Effector CD8-positive, alpha-beta T cell (primary cell): ENCODE measurements around the gene CIRBP.
"Not testable (repeated sequence)": the region's sequence is repeated elsewhere in the genome, so short reads cannot be mapped to it uniquely, and the experiment has no call there.

Experiments used
- DNase-seq: peaks from one replicate; lab custom pipeline; 2025; lab: John Stamatoyannopoulos, UW

The CIRBP gene

DNA sequence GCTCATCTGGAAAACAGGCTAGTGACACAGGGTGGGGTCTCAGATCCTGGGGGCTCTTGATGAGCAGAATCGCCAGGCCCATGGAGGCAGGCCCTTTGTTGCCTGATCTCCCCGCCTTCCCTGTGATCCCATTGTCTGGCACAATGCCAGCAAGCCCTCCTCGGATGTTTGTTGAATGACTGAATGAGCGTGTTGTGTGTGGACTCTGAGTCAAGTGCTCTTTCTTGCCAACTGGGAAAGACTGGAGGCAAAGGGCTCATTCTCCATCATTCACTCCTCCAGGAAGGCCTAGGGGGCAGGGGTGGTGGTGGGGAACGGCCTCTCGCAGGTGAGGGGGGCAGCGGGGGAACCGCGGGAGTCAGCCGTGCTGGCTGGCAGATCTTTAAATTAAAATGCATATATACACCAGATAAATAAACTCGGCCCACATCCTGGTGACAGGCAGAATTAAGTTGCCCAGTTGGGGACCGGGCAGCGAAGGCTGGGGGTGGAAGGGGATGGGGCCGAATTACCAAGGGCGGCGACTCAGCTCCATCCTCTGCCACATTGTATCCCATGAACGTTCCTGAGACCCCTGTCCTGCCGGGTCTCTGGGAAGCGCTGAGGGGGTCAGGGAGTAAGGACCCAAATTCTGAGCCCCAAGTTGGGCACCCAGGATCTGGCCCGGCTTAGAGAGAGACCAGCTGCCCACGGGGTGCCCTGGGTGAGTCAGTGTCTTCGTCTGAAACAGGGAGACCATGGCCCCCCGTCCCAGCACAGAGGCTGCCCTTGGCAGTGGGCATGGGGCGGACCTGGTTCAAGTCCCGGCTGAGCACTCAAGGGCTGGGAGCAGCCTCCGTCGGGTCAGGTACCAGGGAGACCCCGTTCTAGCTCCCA lies 41.1 kb downstream of the CIRBP start:
- no peak for DNase-seq

DNA sequence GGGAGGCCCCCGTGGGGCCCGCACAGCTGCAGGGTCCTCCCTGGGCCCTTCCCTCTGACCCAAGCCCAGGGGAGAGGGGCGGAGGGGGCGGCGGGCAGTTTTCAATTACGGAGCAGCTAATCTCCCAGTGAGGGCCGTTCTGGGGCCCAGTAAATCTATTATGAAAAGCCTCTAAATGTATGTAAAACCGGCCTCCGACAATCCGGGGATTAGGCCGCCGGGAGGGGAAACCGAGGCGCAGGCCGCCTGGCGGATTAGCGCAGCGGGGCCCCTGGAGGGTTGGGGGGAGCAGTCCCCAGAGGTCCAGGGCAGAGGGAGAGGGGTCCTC lies 41.7 kb downstream of the CIRBP start:
- DNase-seq: no peak

DNA sequence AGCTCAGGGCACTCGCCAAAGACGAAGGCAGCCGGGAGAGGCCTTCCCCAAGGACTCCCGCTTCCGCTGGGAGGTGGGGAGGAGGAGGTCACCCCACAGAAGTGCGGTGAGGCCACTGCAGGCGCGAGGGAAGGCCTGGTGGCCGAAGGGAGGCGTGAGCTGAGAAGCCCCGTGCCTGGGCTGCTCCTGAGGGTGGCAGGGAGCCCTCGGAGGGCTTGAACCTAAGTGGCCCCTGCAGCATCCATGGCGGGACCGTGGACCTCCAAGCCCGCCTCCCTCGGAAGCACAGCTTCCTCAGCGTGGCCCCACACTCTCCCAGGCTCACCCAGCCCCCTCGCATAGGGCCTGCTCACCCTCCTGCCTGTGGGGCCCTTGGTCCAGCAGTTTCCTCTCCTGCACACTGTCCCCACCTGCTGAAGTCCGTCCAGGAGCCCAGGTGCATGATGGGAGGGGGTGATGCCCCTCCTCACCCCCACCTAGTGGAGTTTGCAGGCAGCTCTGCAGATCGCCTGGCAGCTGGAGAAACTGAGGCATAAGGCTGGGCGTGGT lies 42.5 kb downstream of the CIRBP start:
- no peak for DNase-seq

DNA sequence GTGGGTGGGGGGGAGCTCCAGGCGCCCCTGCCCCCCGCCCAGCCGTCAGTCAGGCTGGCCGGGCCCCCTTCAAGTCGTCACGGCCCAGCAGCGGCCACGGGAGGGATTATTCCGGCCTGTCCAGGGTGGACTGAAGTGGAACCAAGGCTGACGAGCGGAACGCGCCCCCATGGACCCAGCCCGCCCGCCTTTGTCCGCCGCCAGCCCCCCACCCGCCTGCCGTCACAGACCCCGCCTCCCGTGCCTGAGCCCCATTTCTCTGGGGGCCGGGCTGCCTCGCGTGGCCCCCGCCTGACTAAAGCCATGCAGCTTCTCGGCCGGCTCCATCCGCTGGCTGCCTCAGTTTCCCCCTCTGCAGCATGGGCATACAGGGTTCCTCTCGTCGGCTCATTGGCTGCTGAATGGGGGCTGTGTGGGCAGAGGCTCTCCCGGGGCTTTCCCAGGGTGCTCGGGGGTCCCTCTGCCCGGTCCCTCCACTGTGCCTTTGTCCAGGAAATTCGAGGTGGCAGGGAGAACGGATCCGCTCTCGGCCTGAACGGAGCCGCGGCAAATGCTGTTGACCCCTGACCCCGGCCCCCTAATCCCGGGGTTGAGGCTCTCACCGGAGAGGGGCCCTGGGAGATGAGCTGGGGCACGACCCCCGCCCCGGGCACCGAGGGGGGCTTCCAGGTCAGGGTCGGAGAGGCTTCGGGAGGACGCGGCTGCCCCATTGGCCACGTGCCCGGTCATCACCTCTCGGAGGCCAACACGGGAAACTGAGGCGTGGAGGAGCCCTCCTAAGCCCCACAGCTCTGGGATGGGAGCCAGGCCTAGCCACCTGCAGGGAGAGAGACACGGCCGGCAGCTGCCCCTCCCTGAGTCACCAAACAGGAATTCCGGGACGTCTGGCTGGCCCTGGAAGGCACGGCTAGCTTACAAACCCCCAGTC lies 43.9 kb downstream of the CIRBP start:
- DNase-seq: no peak

DNA sequence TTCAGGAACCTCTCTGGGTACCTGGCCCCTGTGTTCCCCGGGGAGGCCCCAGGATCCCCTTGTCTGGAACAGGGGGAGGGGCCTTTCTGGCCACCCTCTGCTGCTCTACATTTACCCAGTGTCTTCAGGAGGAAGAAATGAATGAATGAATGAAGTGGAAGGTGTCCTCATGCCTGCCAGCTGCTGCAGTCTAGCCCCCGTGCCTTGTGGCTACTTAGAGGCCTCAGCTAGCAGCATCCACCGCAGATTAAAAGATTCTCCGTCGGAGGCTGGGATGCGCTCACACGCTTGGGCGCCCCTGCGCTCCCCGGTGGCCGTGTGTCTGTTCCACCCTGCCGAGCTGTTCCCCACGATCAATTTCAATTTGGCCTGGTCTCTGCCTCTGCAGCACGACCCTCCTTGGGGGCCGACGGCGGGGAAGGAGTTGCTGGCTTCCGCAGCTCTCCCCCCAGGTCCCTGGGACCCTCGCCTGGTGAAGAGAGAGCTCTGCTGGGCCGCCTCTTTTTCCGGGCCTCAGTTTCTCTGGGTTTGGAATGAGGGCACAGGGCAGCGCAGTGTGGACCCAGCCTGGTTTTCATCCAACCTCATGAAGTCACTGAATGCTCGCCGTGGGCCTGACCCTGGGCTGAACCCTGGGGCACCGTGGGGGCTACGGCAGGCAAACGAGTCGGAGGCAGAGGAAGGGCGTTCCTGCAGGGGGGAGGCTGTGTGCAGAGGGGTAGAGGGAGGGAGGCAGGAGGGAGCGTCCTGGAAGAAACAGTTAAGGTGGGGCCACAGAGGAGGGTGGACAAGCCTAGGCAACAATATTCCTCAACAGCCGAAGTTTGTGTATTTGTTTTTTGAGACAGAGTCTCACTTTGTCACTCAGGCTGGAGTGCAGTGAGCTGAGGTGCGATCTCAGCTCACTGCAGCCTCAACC lies 44.8 kb downstream of the CIRBP start:
- DNase-seq: no peak

DNA sequence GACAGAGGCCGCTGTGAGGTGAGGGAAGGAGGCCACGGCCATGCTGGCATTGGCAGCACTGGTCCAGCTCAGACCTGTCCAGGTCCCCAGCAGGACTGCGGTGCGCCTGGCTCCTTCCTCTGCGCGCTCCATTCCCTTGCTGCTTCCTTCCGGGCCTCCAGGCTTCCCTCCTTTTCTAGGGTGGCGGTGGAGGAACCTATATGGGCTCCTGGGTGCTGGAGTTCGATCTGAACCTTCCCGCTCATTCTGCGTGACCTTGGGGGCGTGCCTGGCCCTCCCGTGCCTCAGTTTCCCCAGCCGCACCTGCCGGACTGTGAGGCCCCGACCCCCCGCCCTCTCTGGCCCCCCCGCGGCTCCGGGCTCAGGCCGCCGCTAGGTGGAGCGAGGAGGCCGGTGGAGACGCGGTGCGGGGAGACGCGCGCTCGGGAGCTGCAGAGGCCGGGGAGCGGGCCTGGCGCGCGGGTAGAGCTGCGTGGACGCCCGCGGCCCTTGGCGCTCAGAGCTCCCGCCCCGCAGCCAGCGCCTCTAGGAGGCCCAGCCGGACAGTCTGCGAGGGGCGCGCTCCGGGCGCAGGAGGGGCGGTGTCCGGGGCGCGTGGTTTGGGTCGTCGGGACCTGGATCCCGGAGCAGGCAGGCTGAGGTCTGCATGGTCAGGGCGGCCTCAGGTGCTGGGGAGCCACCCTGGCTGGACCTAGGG lies 46.5 kb downstream of the CIRBP start:
- DNase-seq: no peak

DNA sequence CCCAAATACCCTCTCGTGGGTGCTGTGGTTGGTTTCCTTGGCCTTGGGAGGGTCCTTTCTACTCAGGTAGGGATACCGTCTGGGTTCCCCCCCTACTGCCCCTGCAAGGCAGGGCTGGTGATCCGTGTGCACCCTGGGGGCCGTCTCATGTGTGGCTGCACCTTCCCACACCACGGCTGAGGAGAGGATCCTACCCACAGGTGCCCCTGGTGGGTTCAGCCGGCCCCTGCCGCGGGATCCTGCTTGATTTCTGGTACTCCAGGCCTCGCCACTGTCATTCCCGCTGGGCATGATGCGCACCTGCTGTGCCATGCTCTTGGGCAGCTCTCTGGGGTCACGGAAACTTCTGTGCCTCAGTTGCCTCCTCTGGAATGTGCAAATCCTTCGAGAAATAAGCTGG lies 47.3 kb downstream of the CIRBP start:
- DNase-seq: no peak

DNA sequence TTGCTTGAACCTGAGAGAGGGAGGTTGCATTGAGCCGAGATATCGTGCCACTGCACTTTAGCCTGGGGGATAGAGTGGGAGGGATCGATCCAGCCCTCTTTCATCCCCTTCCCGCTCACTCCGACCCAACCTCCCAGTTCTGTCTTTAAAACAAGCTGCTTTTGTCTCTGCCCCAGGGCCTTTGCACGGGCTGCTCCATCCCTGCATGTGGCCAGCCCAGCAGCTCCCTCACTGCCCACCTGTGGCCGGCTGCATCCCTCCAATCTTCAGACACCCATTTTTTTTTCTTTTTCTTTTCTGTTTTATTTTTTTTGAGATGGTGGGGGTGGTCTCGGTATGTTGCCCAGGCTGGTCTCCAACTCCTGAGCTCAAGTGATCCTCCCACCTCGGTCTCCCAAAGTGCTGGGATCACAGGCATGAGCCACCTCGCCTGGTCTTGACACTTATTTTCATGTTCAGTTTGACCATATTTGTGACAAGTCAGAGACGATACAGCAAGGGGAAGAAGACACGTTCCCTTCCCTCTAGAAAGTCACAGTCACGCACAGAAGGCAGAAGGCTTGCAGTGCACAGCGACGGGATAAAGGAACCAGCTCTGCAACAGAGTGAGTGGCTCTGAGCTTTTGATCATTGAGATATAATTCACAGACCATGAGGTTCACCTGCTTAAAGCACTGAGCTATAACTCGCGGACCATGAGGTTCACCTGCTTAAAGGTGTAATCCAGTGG lies 48.3 kb downstream of the CIRBP start:
- DNase-seq: no peak

DNA sequence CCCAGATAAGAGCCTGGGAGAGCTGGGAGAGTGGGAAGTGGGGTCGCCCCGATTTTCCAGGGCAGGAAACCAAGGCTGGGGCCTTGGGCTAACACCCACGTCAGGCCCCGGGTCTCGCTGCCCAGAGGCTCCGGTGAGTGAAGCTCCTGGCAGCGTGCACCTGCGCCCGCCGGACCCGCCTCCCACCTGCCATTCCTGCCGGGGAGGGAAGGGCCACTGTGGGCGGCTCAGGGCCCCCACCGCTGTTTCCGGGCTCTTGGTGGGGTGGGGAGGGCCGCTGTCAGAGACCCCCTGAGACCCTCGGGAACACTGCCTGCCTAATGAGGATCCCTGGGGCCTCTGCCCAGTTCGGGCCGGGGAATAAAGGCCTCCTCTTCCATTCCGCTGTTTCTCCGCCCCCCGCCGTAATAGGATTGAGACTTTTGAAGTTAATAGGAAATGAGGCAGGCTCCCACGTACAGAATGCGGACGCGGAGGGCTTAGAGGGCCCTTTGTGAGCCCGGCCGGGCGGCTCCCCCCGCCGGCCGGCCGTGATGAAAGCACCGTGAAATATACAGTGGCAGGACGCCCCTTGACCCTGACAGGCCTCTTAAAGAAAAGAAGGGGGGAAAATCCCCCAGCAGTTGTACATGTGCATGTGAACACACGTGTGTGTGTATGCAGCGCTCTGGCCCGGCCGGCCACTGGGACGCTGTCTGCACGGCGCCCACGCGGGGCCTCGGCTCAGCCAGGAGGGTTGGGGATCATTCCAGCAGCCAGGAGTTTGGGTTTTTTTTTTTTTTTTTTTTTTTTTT lies 49.7 kb downstream of the CIRBP start:
- no peak for DNase-seq

DNA sequence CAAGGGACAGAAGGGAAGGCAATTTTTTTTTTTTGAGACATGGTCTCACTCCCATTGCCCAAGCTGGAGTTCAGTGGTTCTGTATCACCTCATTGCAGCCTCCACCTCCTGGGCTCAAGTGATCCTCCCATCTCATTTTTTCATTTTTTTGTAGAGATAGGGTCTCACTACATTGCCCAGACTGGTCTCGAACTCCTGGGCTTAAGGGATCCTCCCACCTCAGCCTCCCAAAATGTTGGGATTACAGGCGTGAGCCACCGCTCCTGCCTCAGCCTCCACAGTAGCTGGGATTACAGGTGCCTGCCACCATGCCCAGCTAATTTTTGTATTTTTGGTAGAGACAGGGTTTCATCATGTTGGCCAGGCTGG lies 51.1 kb downstream of the CIRBP start:
- DNase-seq: not testable (repeated sequence)

DNA sequence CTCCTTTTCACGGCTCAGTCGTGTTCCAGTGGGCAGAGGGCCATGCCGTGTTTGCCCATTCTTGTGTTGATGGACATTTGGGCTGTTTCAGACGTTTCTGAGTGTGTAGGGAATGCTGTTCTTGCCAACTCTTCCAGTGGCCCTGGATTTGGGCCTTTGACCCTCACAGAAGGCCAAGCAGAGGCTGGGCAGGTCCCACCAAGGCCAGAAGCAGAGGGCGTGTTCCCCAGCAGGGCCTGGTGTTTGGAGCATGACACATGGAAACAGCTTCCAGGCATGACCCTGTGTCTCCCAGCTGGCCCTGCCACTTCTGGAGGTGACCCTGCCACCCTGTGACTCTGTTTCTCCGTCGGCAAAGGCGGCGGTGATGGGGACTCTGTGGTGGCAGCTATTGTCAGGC lies 52.4 kb downstream of the CIRBP start:
- DNase-seq: no peak

DNA sequence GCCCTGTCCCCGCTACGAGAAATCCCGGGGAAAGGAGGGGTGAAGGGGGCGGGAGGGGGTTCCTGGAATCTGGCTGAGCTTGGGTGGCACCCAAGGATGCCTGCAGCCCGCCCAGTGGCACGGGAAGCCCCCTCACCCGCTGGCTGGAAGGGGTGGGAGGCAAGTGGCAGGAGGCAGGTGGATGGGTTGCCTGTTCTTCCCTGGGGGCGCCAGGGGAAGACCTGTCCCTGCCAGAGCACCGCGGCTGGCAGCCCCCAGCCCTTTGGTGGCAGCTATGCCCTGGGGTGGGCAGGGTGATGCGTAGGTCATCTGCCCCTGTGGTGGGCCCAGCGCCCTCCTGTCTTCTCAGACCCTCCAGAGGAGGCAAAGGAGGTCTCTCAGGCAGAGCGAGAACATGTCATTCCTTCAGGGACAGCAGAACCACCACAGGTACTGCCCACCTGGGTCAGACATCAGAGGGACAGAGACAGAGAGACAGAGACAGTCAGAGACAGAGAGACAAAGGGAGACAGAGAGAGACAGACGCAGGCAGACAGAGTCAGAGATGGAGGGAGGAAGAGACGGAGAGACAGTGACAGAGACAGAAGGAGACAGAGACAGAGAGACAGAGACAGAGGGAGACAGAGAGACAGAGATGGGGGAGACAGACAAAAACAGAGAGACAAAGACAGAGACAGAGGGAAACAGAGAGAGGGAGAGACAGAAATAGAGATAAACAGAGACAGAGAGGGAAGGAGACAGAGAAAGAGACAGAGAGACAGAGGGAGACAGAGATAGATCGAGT lies 53.3 kb downstream of the CIRBP start:
- no peak for DNase-seq

DNA sequence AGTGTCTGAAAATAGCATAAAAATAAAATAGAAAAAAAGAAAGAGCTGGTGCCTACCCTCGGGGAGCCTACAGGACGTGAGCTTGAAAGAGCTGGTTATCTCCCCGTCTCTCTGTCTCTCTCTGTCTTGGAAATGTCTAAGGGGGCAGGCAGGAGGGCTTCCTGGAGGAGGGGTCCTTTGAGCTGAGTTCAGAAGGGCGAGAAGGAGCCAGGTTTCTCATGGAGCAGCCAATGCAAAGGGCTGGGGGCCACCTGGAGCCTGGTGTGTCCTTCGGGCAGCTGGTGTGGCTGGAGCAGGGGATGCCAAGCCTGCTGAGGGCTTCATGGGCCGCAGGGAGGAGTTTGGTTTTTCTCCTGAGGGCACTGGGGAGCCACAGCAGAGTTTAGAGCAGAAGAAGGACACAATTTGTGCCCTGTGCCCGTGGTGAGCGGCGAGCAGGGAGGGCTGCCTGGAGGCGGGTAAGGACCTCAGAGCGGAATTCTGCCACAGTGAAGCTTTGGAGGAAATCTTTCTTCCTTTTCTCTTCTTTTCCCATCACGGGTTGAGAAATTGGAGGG lies 55.2 kb downstream of the CIRBP start:
- no peak for DNase-seq
